HG03045 (cell line): ENCODE measurements around the gene ABI2.

Experiments used
- ATAC-seq: cut with Tn5 transposase; IDR thresholded peaks from one replicate; pipeline ENCODE4 v1.9.1; 2021; ENCODE audit warnings: mild to moderate bottlenecking, moderate library complexity; ENCODE audit not compliant: unreplicated experiment

ABI2 gene

DNA sequence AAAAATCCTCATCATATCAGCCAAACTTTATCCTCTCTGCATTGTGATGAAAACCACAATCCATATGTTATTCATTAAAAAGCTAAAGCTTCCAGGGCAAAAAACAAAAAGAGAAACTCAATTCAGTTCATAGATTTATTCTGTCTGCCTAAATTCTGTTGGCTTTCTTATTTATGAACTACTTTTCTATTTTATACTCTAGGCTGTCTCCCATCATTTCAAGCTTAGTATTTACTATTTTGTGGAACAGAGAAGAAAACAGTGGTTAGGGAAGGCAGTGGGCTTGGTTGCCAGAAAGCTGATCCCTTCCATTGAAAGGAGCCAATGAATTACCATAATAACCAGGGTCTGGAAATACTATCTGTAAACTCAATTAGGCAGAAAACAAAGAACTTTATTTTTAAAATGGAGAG is 135.1 kb downstream of the ABI2 start:
- no peak for ATAC-seq

DNA sequence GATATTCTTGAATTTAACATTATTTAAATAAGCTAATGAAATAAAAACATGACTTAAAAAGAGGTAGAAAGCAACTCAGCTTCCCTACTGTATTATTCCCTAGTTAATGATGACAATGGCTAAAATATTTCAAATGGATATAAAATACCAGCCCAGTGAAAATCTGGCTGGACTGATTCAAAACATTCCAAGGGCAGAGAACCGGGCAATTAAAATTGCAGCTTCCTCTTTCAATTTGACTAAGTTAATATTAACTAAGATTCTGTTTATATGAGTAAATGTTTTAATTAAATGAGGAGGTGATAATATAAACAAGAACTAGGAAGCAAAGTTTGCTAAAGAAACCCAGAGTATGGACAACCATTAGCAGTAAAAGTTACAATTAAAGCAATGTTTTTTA is 141.4 kb downstream of the ABI2 start:
- ATAC-seq, result no peak

DNA sequence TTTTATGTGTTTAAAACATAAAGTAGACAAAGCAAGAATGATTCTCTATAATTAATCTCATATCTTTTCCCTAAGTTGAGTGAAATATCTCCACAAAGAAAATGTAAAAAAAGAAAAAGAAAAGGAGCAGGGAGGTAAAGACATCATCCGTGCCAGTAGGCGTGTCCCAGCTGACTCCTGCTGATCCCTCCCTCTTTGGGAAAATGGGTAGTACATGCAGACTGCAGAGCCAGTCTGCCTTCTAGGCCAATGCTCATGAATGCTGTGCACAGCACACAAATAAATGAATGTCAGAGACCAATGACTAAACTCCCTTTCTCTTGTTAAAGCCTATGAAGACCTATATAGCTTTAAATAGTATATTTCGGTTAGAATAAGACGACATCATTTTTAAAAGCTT is 142.2 kb downstream of the ABI2 start:
- ATAC-seq, result no peak

DNA sequence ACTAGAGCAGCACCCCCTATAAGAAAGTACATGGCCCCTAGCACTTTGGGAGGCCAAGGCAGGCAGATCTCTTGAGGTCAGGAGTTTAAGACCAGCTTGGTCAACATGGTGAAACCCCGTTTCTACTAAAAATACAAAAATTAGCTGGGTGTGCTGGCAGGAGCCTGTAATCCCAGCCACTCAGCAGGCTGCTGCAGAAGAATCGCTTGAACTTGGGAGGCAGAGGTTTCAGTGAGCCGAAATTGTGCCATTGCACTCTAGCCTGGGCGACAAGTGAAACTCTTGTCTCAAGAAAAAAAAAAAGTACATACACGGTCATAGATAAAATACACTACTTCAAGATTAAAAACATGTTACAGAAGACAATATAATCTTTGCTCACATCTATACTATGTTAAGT is 143.1 kb downstream of the ABI2 start:
- ATAC-seq, result no peak

DNA sequence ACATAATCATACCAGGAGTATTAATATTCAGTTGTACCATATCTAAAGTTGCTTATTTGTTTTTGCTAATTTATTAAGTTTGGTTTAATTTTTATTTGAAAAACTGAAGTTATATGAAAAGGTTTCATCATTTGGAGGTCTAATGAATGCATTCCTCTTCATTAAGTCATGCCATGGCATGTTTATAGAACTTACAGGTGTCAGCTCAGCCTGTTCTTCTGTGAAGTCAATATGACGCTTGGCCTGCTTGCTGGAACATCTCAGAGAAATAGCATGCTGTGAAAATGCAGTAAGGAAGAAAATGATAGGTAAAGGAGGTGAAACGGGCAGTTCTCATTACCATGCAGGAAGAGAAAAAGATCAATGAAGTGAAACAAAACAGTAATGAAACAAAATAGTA is 148.7 kb downstream of the ABI2 start:
- no peak for ATAC-seq

DNA sequence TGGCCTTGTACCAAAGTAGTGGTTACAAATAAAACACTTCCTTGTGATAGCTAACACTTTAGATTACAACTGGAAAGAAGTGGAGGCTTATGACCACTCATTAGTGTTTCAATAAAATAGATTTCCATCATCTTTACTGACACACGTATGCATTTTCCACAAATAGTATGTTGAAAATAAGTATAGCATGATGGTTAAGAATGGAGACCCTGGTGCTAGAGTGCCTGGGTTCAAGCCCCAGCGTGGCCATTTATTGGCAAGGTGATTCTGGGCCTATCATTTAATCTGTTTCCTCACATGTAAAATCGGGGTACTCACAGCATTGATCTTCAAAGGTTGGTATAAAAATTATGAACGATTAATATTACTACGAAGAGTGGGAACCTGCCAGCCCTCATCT is 152.4 kb downstream of the ABI2 start:
- ATAC-seq, result no peak

DNA sequence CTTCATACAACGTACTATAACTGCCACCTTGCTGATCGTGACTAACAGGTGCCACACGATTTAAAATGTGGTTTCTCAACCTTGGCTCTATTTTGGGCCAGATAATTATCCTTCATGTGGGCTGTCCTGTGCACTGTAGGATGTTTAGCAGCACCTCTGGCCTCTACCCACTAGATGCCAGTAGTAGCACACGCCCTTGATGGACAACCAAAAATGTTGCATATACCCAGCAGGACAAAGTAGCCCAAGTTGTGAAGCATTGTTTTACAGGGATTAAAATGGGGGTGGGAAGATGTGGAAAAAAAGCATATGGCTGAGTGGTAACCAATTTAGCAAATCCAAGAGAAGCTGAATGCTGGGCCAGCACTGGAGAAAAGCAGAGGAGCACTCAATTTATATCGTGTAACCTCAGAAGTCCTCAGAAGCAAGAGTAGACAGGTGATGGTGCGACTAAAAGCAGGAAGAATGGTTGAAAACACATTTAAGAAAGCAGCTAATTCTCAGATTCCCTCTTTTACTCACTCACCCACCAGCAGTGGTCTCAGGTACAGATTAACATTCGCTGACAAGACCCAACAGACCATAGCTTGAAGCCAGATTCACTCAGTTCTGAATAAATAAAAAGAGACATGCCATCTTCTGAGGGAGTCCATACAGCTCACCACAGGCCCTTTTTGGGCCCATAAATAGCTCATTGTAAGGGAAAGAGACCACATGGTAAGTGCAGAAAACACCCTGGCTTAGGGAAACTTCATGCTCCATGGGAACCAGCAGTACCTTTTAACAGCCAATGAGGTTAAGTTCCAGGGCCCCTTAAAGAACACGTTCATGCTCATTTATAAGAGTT is 156.3 kb downstream of the ABI2 start:
- ATAC-seq, result peak; percentile 62

DNA sequence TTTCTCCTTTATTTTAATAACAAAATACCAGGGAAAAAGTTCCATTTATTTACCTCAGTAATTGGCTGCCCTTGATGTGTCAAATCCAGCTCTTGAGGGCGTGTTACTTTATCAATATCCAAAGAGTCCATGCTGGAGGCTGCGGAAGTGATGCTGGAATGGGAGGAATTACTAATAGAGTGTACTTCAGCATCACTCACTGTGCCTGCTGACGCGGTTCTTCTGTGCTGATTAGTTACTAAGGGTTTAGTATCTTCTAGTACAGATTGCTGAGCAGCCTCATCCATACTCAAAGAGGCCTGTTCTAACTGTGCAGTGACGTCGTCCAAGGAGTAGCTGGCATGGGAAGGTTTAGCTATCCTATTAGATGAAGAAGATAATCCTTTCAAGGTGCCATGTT is 161.3 kb downstream of the ABI2 start:
- ATAC-seq, result no peak

DNA sequence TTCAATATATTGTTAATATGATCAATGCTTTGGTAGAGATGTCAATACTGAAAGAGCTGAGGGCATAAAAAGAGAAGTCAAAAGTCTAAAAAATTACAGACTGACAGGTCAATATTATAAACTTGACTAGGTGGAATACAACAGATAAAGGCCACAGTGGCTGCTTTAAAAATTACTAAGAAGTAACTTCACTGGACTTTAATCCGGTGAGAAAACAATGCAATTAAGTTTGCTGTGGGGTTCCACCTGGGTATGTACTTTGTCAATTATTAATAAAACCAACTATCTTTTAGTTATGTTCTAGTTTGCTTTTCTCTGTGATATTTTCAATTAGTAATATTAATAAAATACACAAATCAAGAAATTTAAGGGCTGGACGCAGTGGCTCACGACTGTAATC is 162.2 kb downstream of the ABI2 start:
- ATAC-seq, result no peak

DNA sequence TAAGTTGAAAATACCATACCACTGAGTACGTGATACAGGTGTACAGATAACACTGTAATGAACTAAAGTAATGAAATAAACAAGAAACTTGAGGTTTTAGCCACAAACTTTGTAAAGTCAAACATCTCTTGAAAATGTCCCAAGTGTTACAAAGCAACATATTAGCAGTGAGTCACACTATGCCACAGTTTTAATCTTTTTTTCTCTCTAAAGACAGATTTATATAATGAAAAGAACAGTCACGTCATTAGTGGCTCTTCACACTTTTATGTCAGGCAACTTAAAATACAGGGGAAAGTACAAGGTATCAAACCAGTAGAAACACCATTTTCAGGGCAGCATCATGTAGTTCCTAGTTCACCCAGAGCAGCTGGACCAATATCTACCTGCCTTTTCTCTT is 164.8 kb downstream of the ABI2 start:
- no peak for ATAC-seq
